ENCODE data around the gene AP1S1. TPM values are rescaled to one million over a fixed set of nuclear protein-coding genes. Genes with fewer than 3 reads are reported as not detected.
A peak's percentile ranks its signal among the peaks of the same experiment; 100 is the strongest.

Gene AP1S1
- total and polyA plus RNA-seq, 2 of the 13 experiments (the other 11 are each of a cell fraction or from before 2014, with no cell fraction given): 57.5 to 68.1 TPM

DNA sequence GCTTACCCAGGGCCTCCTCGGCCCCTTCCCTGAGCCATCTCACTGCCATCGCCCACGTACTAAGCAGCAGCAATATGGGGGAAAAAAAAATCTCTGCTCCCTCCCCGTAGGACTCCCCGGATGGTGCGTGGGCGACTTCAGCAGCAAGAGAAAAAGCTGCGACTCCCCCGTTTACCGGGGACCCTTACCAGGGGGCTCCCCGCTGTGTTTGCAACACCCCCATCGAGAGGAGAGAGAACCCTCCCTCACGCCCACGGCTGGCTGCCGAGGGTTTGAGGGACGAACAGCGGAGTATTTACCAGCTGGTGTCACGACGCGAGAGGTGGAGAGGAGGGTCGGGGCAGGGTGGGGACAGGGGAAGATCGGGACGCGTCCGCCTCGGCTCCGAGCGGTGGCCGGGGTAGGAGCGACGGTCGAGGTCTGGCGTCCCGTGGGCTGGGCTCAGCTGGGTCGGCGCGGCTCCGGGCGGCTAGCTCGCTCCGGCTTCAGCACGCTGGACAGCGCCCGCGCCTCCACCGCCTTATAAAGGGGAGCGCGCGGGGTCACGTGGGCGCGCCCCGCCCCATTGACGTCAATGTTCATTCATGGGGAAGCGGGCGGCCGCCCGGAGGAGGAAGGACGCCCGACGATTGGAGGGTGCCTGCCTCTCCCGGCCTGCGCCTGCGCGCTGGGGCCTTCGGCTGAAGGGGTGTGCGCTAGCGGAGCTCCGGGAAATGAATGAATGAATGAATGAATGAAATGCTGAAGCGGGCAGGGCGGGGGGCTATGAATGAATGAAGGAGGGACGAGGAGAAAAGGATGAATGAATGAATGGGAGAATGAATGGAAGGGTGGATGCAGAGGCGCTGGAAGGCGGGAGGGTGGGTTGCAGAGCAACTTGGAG lies 11.0 kb downstream of the AP1S1 start, which contains the start of gene VGF (continued):
- TF ChIP-seq, protein P1, sequence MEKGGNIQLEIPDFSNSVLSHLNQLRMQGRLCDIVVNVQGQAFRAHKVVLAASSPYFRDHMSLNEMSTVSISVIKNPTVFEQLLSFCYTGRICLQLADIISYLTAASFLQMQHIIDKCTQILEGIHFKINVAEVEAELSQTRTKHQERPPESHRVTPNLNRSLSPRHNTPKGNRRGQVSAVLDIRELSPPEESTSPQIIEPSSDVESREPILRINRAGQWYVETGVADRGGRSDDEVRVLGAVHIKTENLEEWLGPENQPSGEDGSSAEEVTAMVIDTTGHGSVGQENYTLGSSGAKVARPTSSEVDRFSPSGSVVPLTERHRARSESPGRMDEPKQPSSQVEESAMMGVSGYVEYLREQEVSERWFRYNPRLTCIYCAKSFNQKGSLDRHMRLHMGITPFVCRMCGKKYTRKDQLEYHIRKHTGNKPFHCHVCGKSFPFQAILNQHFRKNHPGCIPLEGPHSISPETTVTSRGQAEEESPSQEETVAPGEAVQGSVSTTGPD (CRISPR knock-in tag; IDR thresholded peaks at IDR 0.05): no peak
- TF ChIP-seq KDM3A (CRISPR knock-in tag; IDR thresholded peaks at IDR 0.05; ENCODE audit: low read depth): peak; percentile 92; the same call in 1 of the 2 replicates
- TF ChIP-seq, protein P2, sequence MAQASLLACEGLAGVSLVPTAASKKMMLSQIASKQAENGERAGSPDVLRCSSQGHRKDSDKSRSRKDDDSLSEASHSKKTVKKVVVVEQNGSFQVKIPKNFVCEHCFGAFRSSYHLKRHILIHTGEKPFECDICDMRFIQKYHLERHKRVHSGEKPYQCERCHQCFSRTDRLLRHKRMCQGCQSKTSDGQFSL (CRISPR knock-in tag; IDR thresholded peaks at IDR 0.05): peak; percentile 76
- no peak for TF ChIP-seq PAF1 (CRISPR knock-in tag; IDR thresholded peaks at IDR 0.05)
- TF ChIP-seq, protein P3, sequence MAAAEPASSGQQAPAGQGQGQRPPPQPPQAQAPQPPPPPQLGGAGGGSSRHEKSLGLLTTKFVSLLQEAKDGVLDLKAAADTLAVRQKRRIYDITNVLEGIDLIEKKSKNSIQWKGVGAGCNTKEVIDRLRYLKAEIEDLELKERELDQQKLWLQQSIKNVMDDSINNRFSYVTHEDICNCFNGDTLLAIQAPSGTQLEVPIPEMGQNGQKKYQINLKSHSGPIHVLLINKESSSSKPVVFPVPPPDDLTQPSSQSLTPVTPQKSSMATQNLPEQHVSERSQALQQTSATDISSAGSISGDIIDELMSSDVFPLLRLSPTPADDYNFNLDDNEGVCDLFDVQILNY (CRISPR knock-in tag; conservative IDR thresholded peaks at IDR 0.05): peak; percentile 91

DNA sequence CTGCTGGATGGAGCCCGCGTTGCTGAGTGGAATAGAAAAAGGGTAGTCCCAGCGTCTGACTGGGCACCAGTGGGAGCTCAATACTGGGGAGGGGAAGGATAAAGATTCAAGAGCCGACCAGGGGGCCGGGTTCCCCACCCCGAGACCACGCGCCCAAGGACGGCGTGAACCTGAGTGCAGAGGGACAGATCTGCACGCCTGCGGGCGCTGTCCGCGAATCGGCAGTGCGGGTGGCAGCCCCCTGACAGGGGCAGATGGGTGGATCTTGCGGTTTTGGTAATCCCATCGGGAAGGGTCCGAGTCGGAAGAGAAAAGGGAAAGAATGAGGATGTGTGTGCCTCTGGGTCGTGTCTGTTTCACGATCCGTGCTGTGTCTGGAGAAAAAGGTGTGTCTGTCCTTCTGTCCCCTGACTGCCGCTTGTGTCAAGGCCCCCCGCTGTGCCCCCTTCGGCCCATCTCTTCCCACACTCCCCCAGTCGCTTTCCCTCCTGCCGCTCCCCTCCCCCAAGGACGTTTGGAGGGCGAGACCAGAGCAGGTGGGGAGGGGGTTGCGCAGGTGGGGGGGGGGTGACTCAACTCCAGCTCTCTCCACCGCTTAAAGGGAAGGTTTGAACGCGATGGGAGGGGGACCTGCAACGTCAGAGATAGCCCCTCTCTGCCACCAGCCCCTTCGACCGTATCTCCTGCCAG lies 11.8 kb downstream of the AP1S1 start:
- WGBS (ENCODE audit: low lambda C conversion rate): 20% methylated on average over 37 of the region's 38 CpGs
- Histone ChIP-seq H3K79me2 (ENCODE audit: insufficient read depth, low read length) (no peaks in the 10 kb centered on the region), H3K27me3 (ENCODE audit: control insufficient read depth in 1 of 2, insufficient read depth in 2 of 2, low read length in 2 of 2) (peaks cover 5 to 58% of the 10 kb centered on the region in 2 experiments; a peak in 4 of 5 replicates), H2AFZ (ENCODE audit: low read length) (no peak overlapping the region), H3K9me3 (ENCODE audit: low read length) (no peaks in the 10 kb centered on the region), H3K9ac (ENCODE audit: insufficient read depth, low read depth, low read length) (no peak overlapping the region), H3K4me1 (ENCODE audit: insufficient read depth, low read length) (peaks cover 49% of the 10 kb centered on the region), H4K20me1 (ENCODE audit: insufficient read depth, low read length) (peaks cover 9% of the 10 kb centered on the region; the same call in 1 of the 2 replicates), H3K4me3 (replicated peaks in 1 of 3; ENCODE audit: insufficient read depth in 1 of 3, low read depth in 2 of 3, low read length in 3 of 3) (peak overlapping the region in 1 of 3 experiments; percentile 55; a peak in 1 of 6 replicates), H3K4me2 (ENCODE audit: low read depth, low read length) (peak overlapping the region; percentile 73), H3K36me3 (replicated peaks in 1 of 2; ENCODE audit: control insufficient read depth in 1 of 2, insufficient read depth in 2 of 2, low read length in 2 of 2) (no peaks in the 10 kb centered on the region), H3K27ac (ENCODE audit: extremely low read length, insufficient read depth, low read length) (no peak overlapping the region)
- FAIRE-seq: no peak
- no peak for ATAC-seq
- no TSS peak for BruUV-seq (replicated peaks)
- intact Hi-C loops (cut with micrococcal nuclease; ENCODE audit: unreplicated experiment): no loop called here
- POLR2A ChIA-PET: interaction anchor here (0.7 to 1.4 kb wide), 10 partner anchors 8 to 69 kb away, joined by 3 to 6 read pairs (median 3); partner anchors contain the start of gene PLOD3
- CTCF ChIA-PET (ENCODE audit: low intra/inter-chr PET ratio, low total read pairs): no interaction called here
- in situ Hi-C loops (cut with HindIII; ENCODE audit: extremely low pct_ligation_motif_present, low pct_unique_long_range_greater_than_20kb): no loop called here
- no peak for DNase-seq (ENCODE audit: low spot score)
- TF ChIP-seq, protein P4, sequence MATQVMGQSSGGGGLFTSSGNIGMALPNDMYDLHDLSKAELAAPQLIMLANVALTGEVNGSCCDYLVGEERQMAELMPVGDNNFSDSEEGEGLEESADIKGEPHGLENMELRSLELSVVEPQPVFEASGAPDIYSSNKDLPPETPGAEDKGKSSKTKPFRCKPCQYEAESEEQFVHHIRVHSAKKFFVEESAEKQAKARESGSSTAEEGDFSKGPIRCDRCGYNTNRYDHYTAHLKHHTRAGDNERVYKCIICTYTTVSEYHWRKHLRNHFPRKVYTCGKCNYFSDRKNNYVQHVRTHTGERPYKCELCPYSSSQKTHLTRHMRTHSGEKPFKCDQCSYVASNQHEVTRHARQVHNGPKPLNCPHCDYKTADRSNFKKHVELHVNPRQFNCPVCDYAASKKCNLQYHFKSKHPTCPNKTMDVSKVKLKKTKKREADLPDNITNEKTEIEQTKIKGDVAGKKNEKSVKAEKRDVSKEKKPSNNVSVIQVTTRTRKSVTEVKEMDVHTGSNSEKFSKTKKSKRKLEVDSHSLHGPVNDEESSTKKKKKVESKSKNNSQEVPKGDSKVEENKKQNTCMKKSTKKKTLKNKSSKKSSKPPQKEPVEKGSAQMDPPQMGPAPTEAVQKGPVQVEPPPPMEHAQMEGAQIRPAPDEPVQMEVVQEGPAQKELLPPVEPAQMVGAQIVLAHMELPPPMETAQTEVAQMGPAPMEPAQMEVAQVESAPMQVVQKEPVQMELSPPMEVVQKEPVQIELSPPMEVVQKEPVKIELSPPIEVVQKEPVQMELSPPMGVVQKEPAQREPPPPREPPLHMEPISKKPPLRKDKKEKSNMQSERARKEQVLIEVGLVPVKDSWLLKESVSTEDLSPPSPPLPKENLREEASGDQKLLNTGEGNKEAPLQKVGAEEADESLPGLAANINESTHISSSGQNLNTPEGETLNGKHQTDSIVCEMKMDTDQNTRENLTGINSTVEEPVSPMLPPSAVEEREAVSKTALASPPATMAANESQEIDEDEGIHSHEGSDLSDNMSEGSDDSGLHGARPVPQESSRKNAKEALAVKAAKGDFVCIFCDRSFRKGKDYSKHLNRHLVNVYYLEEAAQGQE (IDR thresholded peaks at IDR 0.05; ENCODE audit: borderline replicate concordance in 1 of 2, low read depth in 1 of 2, low read length in 2 of 2): peak in 1 of 2 experiments; percentile 54; a peak in 3 of 4 replicates
- TF ChIP-seq FOXA3 (CRISPR knock-in tag; IDR thresholded peaks at IDR 0.05) (no peak), NBN (conservative IDR thresholded peaks at IDR 0.05) (no peak), KLF12 (CRISPR knock-in tag; IDR thresholded peaks at IDR 0.05; ENCODE audit: borderline replicate concordance) (no peak), IRF2 (CRISPR knock-in tag; IDR thresholded peaks at IDR 0.05) (no peak)

All from HepG2 (cell line).